H1 (cell line): Measurements from ENCODE around the gene CCDC18. TPM values are rescaled to one million over a fixed set of nuclear protein-coding genes. Genes with fewer than 3 reads are reported as not detected.

Experiments used
- CTCF ChIA-PET: fragments of 300-600 bp; sonication (Branson Sonifier 250); formaldehyde crosslinking; loops from one replicate; lab custom pipeline; 2021; ENCODE audit not compliant: partially characterized antibody; lab: Charles Lee
- POLR2A ChIA-PET: fragments of 300-600 bp; sonication (Branson Sonifier 250); formaldehyde crosslinking; loops from one replicate; lab custom pipeline; 2021; ENCODE audit warnings: inconsistent platforms; ENCODE audit not compliant: partially characterized antibody; lab: Charles Lee
- DNase-seq, 2 experiments: peaks; one replicate each; pipeline versions ENCODE4 v3.0.0 to v3.0.0-alpha.2; 2010 to 2022; ENCODE audit warnings: low spot score in 2 of 2, low read depth in 1 of 2, mixed read lengths in 1 of 2
- FAIRE-seq: peaks from 2 replicates; lab custom pipeline; 2011; peaks lifted over from hg19 to GRCh38; lab: Jason Lieb, UNC
- H2AFZ ChIP-seq: 2 replicates; pipeline ENCODE4 v1.8.1; 2012; ENCODE audit warnings: low read length, inconsistent platforms
- H2AK5ac ChIP-seq: 2 replicates; pipeline ENCODE4 v1.6.1; 2013; ENCODE audit warnings: low read depth, low read length
- H2BK120ac ChIP-seq: replicated peaks from 2 replicates; pipeline ENCODE3; 2013; ENCODE audit warnings: low read depth, low read length, inconsistent platforms
- H2BK12ac ChIP-seq: 2 replicates; pipeline ENCODE4 v1.6.1; 2013; ENCODE audit warnings: low read depth, low read length
- H2BK15ac ChIP-seq: 2 replicates; pipeline ENCODE4 v1.6.1; 2013; ENCODE audit warnings: low read length
- H2BK20ac ChIP-seq: 2 replicates; pipeline ENCODE4 v1.6.1; 2013; ENCODE audit warnings: low read length
- H2BK5ac ChIP-seq: 2 replicates; pipeline ENCODE4 v1.6.1; 2013; ENCODE audit warnings: low read depth, low read length
- H3K14ac ChIP-seq: 2 replicates; pipeline ENCODE4 v1.6.1; 2013; ENCODE audit warnings: inconsistent platforms; ENCODE audit not compliant: insufficient read length
- H3K18ac ChIP-seq: 2 replicates; pipeline ENCODE4 v1.6.1; 2013; ENCODE audit warnings: low read length; ENCODE audit errors: extremely low read depth
- H3K23ac ChIP-seq: 2 replicates; pipeline ENCODE4 v1.6.1; 2013; ENCODE audit warnings: inconsistent platforms; ENCODE audit not compliant: insufficient read length
- H3K23me2 ChIP-seq: 2 replicates; pipeline ENCODE4 v1.6.1; 2013; ENCODE audit warnings: low read depth, low read length
- H3K27ac ChIP-seq: 2 replicates; pipeline ENCODE4 v1.6.1; 2011; ENCODE audit warnings: low read depth, low read length, inconsistent platforms
- H3K27me3 ChIP-seq, 4 experiments: replicated peaks in 1 of 4; 1 replicate in 1 of 4; 2 replicates in 3 of 4; pipeline versions ENCODE4 v1.6.1 to v1.8.1; 2011 to 2013; ENCODE audit warnings: low read length in 3 of 4, mild to moderate bottlenecking in 3 of 4, inconsistent platforms in 2 of 4, mixed read lengths in 2 of 4, moderate library complexity in 1 of 4; ENCODE audit not compliant: control insufficient read depth in 3 of 4, insufficient read depth in 3 of 4; ENCODE audit errors: extremely low read depth in 1 of 4
- H3K36me3 ChIP-seq, 4 experiments: 2 replicates each; pipeline versions ENCODE4 v1.6.1 to v1.8.1; 2011 to 2013; ENCODE audit warnings: mild to moderate bottlenecking in 4 of 4, low read length in 3 of 4, moderate library complexity in 2 of 4, control low read depth in 1 of 4, inconsistent platforms in 1 of 4; ENCODE audit not compliant: insufficient read depth in 4 of 4, control insufficient read depth in 2 of 4
- H3K4ac ChIP-seq: replicated peaks from 2 replicates; pipeline ENCODE3; 2013; ENCODE audit warnings: low read length, low read depth, mixed read lengths, inconsistent platforms; ENCODE audit not compliant: insufficient read length
- H3K4me1 ChIP-seq, 4 experiments: replicated peaks in 1 of 4; 1 replicate in 1 of 4; 2 replicates in 3 of 4; pipeline versions ENCODE4 v1.6.1 to v1.8.1; 2011 to 2013; ENCODE audit warnings: low read length in 3 of 4, inconsistent platforms in 2 of 4, mixed read lengths in 1 of 4; ENCODE audit not compliant: insufficient read depth in 4 of 4, control insufficient read depth in 3 of 4
- H3K4me2 ChIP-seq, 2 experiments: 2 replicates each; pipeline versions ENCODE4 v1.6.1 to v1.8.1; 2011 to 2013; ENCODE audit warnings: low read depth in 2 of 2, low read length in 2 of 2, control low read depth in 1 of 2, inconsistent platforms in 1 of 2, mild to moderate bottlenecking in 1 of 2; ENCODE audit not compliant: insufficient read depth in 1 of 2
- H3K4me3 ChIP-seq, 4 experiments: fragments of 200-600, 300-600 bp in 1 of 4; sonication (generic), shearing (Covaris generic), sonication (Bioruptor Twin) in 1 of 4; 2 replicates each; pipeline versions ENCODE4 v1.5.1 to v1.8.1; 2011 to 2016; ENCODE audit warnings: low read length in 4 of 4, low read depth in 3 of 4, control low read depth in 2 of 4, inconsistent platforms in 2 of 4, mild to moderate bottlenecking in 2 of 4, mixed read lengths in 1 of 4, moderate library complexity in 1 of 4; ENCODE audit not compliant: insufficient read depth in 2 of 4; ENCODE audit errors: extremely low read depth in 1 of 4
- H3K56ac ChIP-seq: replicated peaks from 2 replicates; pipeline ENCODE3; 2013; ENCODE audit warnings: low read depth, mild to moderate bottlenecking, mixed read lengths, low read length, inconsistent platforms; ENCODE audit not compliant: insufficient read length
- H3K79me1 ChIP-seq: 2 replicates; pipeline ENCODE4 v1.6.1; 2013; ENCODE audit warnings: low read depth, low read length, control low read depth
- H3K79me2 ChIP-seq, 2 experiments: 2 replicates each; pipeline versions ENCODE4 v1.6.1 to v1.8.1; 2012 to 2013; ENCODE audit warnings: low read length in 2 of 2, mild to moderate bottlenecking in 2 of 2, inconsistent platforms in 1 of 2; ENCODE audit not compliant: insufficient read depth in 2 of 2, control insufficient read depth in 1 of 2
- H3K9ac ChIP-seq, 4 experiments: replicated peaks in 1 of 4; 1 replicate in 1 of 4; 2 replicates in 3 of 4; pipeline versions ENCODE4 v1.6.1 to v1.8.1; 2011 to 2013; ENCODE audit warnings: low read depth in 3 of 4, low read length in 3 of 4, control low read depth in 2 of 4, mild to moderate bottlenecking in 2 of 4, moderate library complexity in 2 of 4, inconsistent platforms in 1 of 4; ENCODE audit errors: extremely low read depth in 1 of 4
- H3K9me3 ChIP-seq, 2 experiments: 2 replicates each; pipeline versions ENCODE4 v1.6.1 to v1.8.1; 2012 to 2013; ENCODE audit warnings: mild to moderate bottlenecking in 2 of 2, moderate library complexity in 2 of 2, control low read depth in 1 of 2, inconsistent platforms in 1 of 2, low read depth in 1 of 2, low read length in 1 of 2, mixed read lengths in 1 of 2; ENCODE audit not compliant: insufficient read depth in 2 of 2
- H4K20me1 ChIP-seq, 2 experiments: replicated peaks in 1 of 2; 2 replicates each; pipeline versions ENCODE3 to v1.8.1; 2011 to 2013; ENCODE audit warnings: inconsistent platforms in 2 of 2, low read length in 2 of 2, mild to moderate bottlenecking in 1 of 2; ENCODE audit not compliant: insufficient read depth in 2 of 2, control insufficient read depth in 1 of 2
- H4K5ac ChIP-seq: 2 replicates; pipeline ENCODE4 v1.6.1; 2013; ENCODE audit warnings: low read length, low read depth, mixed read lengths, inconsistent platforms; ENCODE audit not compliant: insufficient read length
- H4K8ac ChIP-seq: 2 replicates; pipeline ENCODE4 v1.8.0; 2013; ENCODE audit warnings: mild to moderate bottlenecking, moderate library complexity, low read length, inconsistent platforms; ENCODE audit not compliant: insufficient read depth; ENCODE audit errors: extremely low read depth
- H4K91ac ChIP-seq: replicated peaks from 2 replicates; pipeline ENCODE3; 2013; ENCODE audit warnings: low read length, mixed read lengths, inconsistent platforms; ENCODE audit not compliant: insufficient read length
- CBX5 ChIP-seq: fragments of 300-800, 300-1000 bp; sonication (generic); IDR thresholded peaks from 2 replicates; pipeline ENCODE4 v1.7.1; 2016; ENCODE audit warnings: antibody characterized with exemption, low read length, low read depth
- CTBP2 ChIP-seq: IDR thresholded peaks from 2 replicates; pipeline ENCODE4 v1.7.0; 2011; ENCODE audit warnings: borderline replicate concordance, mild to moderate bottlenecking, moderate library complexity, mixed read lengths, low read length; ENCODE audit not compliant: insufficient read depth, insufficient read length
- E2F6 ChIP-seq: IDR thresholded peaks from 2 replicates; pipeline ENCODE4 v1.6.1; 2012; ENCODE audit warnings: inconsistent platforms
- EGR1 ChIP-seq: IDR thresholded peaks from 2 replicates; pipeline ENCODE4 v1.6.1; 2011; ENCODE audit warnings: low read depth, low read length, borderline replicate concordance
- FOSL1 ChIP-seq: IDR thresholded peaks from 2 replicates; pipeline ENCODE4 v1.6.1; 2011; ENCODE audit warnings: mild to moderate bottlenecking, low read depth, low read length, moderate library complexity; ENCODE audit not compliant: insufficient read depth
- GABPA ChIP-seq: IDR thresholded peaks from 2 replicates; pipeline ENCODE4 v1.6.1; 2011; ENCODE audit warnings: mild to moderate bottlenecking, low read length, moderate library complexity, borderline replicate concordance; ENCODE audit not compliant: insufficient read depth
- KDM4A ChIP-seq: IDR thresholded peaks from one replicate; pipeline ENCODE4 v1.7.1; 2012; ENCODE audit warnings: low read depth, mild to moderate bottlenecking, moderate library complexity, low read length, inconsistent platforms; ENCODE audit not compliant: severe bottlenecking
- POU5F1 ChIP-seq: IDR thresholded peaks from 2 replicates; pipeline ENCODE4 v1.6.1; 2011; ENCODE audit warnings: low read depth, mild to moderate bottlenecking, low read length, moderate library complexity
- RBBP5 ChIP-seq: IDR thresholded peaks from 2 replicates; pipeline ENCODE4 v1.7.1; 2012; ENCODE audit warnings: low read depth, mild to moderate bottlenecking, inconsistent platforms, low read length, moderate library complexity, borderline replicate concordance
- SAP30 ChIP-seq: fragments of 300-600 bp; sonication (generic); IDR thresholded peaks from 2 replicates; pipeline ENCODE4 v1.7.1; 2012; ENCODE audit warnings: low read length, moderate library complexity, mild to moderate bottlenecking, inconsistent platforms; ENCODE audit not compliant: insufficient read depth, insufficient replicate concordance
- SIX5 ChIP-seq: IDR thresholded peaks from 2 replicates; pipeline ENCODE4 v1.6.1; 2011; ENCODE audit warnings: mild to moderate bottlenecking, low read depth, low read length
- TAF1 ChIP-seq: IDR thresholded peaks from 2 replicates; pipeline ENCODE4 v1.6.1; 2011; ENCODE audit warnings: mild to moderate bottlenecking, low read depth, low read length
- TBP ChIP-seq: IDR thresholded peaks from 2 replicates; pipeline ENCODE4 v1.6.1; 2011; ENCODE audit warnings: low read depth, low read length, improper control_type of control experiment
- TEAD4 ChIP-seq: IDR thresholded peaks from 2 replicates; pipeline ENCODE4 v1.6.1; 2012; ENCODE audit warnings: low read depth, low read length, inconsistent platforms, mixed read lengths
- polyA plus RNA-seq, 7 experiments: library from polyadenylated mRNA; depleted of rRNA in 3 of 7; stranded (reverse) in 5 of 7; unstranded in 2 of 7; fragments of >200 nt in 5 of 7; fragments of 200-250 nt in 2 of 7; gene quantifications; 1 replicate in 5 of 7; 2 replicates in 1 of 7; 4 replicates in 1 of 7; pipeline versions ENCODE4 v1.2.1 to v1.2.3, GENCODE V29; 2011 to 2013; ENCODE audit warnings: missing spikeins in 2 of 7, mixed read lengths in 2 of 7
- total RNA-seq: library from RNA; stranded (reverse); fragmentation: NEBNext Ultra II Directional; extraction: Animal tissue kit (Norgen Biotek cat#: 25700); gene quantifications from 2 replicates; pipeline ENCODE4 v1.2.1, GENCODE V29; 2021

Gene CCDC18
- total and polyA plus RNA-seq, 2 of the 8 experiments (the other 6 are each of a cell fraction or from before 2014, with no cell fraction given): 3.0 to 21.2 TPM

DNA sequence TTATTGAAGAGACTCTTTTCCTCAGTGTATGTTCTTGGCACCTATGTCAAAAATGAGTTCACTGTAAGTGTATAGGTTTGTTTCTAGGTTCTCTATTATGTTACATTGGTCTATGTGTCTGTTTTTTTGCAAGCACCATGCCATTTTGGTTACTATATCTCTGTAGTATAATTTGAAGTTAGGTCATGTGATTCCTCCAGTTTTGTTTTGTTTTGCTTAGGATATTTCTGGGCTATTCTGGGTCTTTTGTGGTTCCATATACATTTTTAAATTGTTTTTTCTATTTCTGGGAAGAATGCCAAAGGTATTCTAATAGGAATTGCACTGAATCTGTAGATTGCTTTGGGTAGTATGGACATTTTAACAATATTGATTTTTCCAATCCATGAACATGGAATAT is 13.5 kb upstream of the CCDC18 start:
- H2BK20ac ChIP-seq: no peak overlapping the region
- H3K9me3 ChIP-seq: peaks cover 0 to 3% of the 10 kb centered on the region in 2 experiments; a peak in 1 of 4 replicates
- H2AK5ac ChIP-seq: no peak overlapping the region
- H4K5ac ChIP-seq: no peak overlapping the region
- no peak overlapping the region for H3K4me3 ChIP-seq
- H3K4me1 ChIP-seq: no peaks in the 10 kb centered on the region
- no peak for TF ChIP-seq EGR1
- TF ChIP-seq SIX5: no peak
- no peak for TF ChIP-seq FOSL1
- TF ChIP-seq RBBP5: no peak
- TF ChIP-seq KDM4A: no peak
- no peak for TF ChIP-seq TBP
- TF ChIP-seq GABPA: no peak
- TF ChIP-seq CTBP2: no peak
- TF ChIP-seq POU5F1: no peak
- no peak for TF ChIP-seq CBX5
- TF ChIP-seq E2F6: no peak
- TF ChIP-seq SAP30: no peak
- TF ChIP-seq TAF1: no peak
- TF ChIP-seq TEAD4: no peak
- no peak overlapping the region for H2BK120ac ChIP-seq
- H3K14ac ChIP-seq: no peak overlapping the region
- H3K23ac ChIP-seq: no peak overlapping the region
- H3K79me1 ChIP-seq: peaks cover 3% of the 10 kb centered on the region; the same call in 1 of the 2 replicates
- no peak overlapping the region for H4K8ac ChIP-seq
- CTCF ChIA-PET: interaction anchor here (1.2 kb wide), 1 partner anchor 9 kb away, joined by 3 read pairs; no protein-coding TSS in a partner anchor
- no peak for DNase-seq
- H3K79me2 ChIP-seq: peaks cover 0 to 42% of the 10 kb centered on the region in 2 experiments; a peak in 3 of 4 replicates
- H4K20me1 ChIP-seq: peaks cover 0 to 2% of the 10 kb centered on the region in 2 experiments
- no peaks in the 10 kb centered on the region for H3K23me2 ChIP-seq
- no peaks in the 10 kb centered on the region for H3K27me3 ChIP-seq
- FAIRE-seq: no peak
- no peak overlapping the region for H3K4me2 ChIP-seq
- no peak overlapping the region for H3K56ac ChIP-seq
- no peaks in the 10 kb centered on the region for H3K36me3 ChIP-seq
- H2BK5ac ChIP-seq: no peak overlapping the region
- H3K4ac ChIP-seq: no peak overlapping the region
- H2BK15ac ChIP-seq: no peak overlapping the region
- H2BK12ac ChIP-seq: no peak overlapping the region
- POLR2A ChIA-PET: no interaction called here
- no peak overlapping the region for H4K91ac ChIP-seq
- no peak overlapping the region for H3K18ac ChIP-seq
- H3K9ac ChIP-seq: no peak overlapping the region
- H3K27ac ChIP-seq: no peak overlapping the region
- no peak overlapping the region for H2AFZ ChIP-seq
